PC-3 (cell line): Measurements from ENCODE around the gene SLC6A3. TPM values are rescaled to one million over a fixed set of nuclear protein-coding genes. Genes with fewer than 3 reads are reported as not detected.

Experiments
- ATAC-seq: fragments of 200-7000 bp; cut with Tn5 transposase; 2 replicates; pipeline ENCODE4 v1.9.1; 2020; ENCODE audit warnings: mild to moderate bottlenecking, moderate library complexity
- BruUV-seq: library from RNA; stranded (reverse); fragments of 400-500 nt; replicated peaks from 2 replicates; lab custom pipeline; 2021; lab: Mats Ljungman, UMichigan
- CTCF ChIA-PET: fragments of 300-600 bp; sonication (Branson Sonifier 250); formaldehyde crosslinking; loops from one replicate; lab custom pipeline; 2022; ENCODE audit warnings: antibody characterized with exemption; lab: Charles Lee
- POLR2A ChIA-PET: fragments of 300-600 bp; sonication (Branson Sonifier 250); formaldehyde crosslinking; loops from one replicate; lab custom pipeline; 2022; ENCODE audit warnings: antibody characterized with exemption; ENCODE audit not compliant: unreplicated experiment; lab: Charles Lee
- DNase-seq: peaks from one replicate; pipeline ENCODE4 v3.0.0-alpha.2; 2015
- H2AFZ ChIP-seq: fragments of 300-600 bp; sonication (generic); 2 replicates; pipeline ENCODE4 v1.6.0; 2016; ENCODE audit warnings: antibody characterized with exemption, low read length
- H3F3A ChIP-seq: fragments of 300-600 bp; sonication (generic); one replicate; pipeline ENCODE4 v1.6.0; 2017; ENCODE audit warnings: antibody characterized with exemption, low read length, control low read depth, mild to moderate bottlenecking; ENCODE audit not compliant: unreplicated experiment
- H3K27ac ChIP-seq: fragments of 300-600 bp; sonication (generic); 2 replicates; pipeline ENCODE4 v1.5.1; 2016; ENCODE audit warnings: mild to moderate bottlenecking, low read length
- H3K27me3 ChIP-seq: fragments of 300-600 bp; sonication (generic); 2 replicates; pipeline ENCODE4 v1.6.1; 2016; ENCODE audit warnings: low read length, mixed read lengths
- H3K36me3 ChIP-seq: fragments of 300-600 bp; sonication (generic); 2 replicates; pipeline ENCODE4 v1.6.1; 2016; ENCODE audit warnings: low read depth, mixed run types, low read length, mixed read lengths
- H3K4me1 ChIP-seq: fragments of 300-600 bp; sonication (generic); 2 replicates; pipeline ENCODE4 v1.5.1; 2016; ENCODE audit warnings: low read length; ENCODE audit not compliant: insufficient read depth
- H3K4me2 ChIP-seq: fragments of 300-600 bp; sonication (generic); 2 replicates; pipeline ENCODE4 v1.6.0; 2016; ENCODE audit warnings: low read length
- H3K4me3 ChIP-seq: fragments of 300-600 bp; sonication (generic); 2 replicates; pipeline ENCODE4 v1.5.1; 2016; ENCODE audit warnings: mild to moderate bottlenecking, low read length, mixed read lengths
- H3K79me2 ChIP-seq: fragments of 300-600 bp; sonication (generic); 2 replicates; pipeline ENCODE4 v1.6.1; 2017; ENCODE audit warnings: low read length, mixed read lengths
- H3K9ac ChIP-seq: fragments of 300-600 bp; sonication (generic); 2 replicates; pipeline ENCODE4 v1.6.0; 2016; ENCODE audit warnings: mild to moderate bottlenecking, low read length
- H3K9me2 ChIP-seq: fragments of 300-600 bp; sonication (generic); replicated peaks from 2 replicates; pipeline ENCODE4 v1.6.1; 2016; ENCODE audit warnings: mixed run types, low read length, mixed read lengths
- H3K9me3 ChIP-seq: fragments of 300-600 bp; sonication (generic); 2 replicates; pipeline ENCODE4 v1.6.1; 2016; ENCODE audit warnings: low read length, mixed read lengths
- H4K20me1 ChIP-seq: fragments of 300-600 bp; sonication (generic); 2 replicates; pipeline ENCODE4 v1.6.1; 2016; ENCODE audit warnings: low read length, mixed read lengths
- EZH2 ChIP-seq: fragments of 300-600 bp; sonication (generic); IDR thresholded peaks from one replicate; pipeline ENCODE4 v1.6.1; 2017; ENCODE audit warnings: antibody characterized with exemption, mild to moderate bottlenecking, low read length; ENCODE audit not compliant: unreplicated experiment
- EZH2phosphoT487 ChIP-seq: fragments of 300-600 bp; sonication (generic); IDR thresholded peaks from 2 replicates; pipeline ENCODE4 v1.6.1; 2018; ENCODE audit warnings: mild to moderate bottlenecking, antibody characterized with exemption, low read length, borderline replicate concordance
- intact Hi-C: fragments of 100-400 bp; cut with micrococcal nuclease; formaldehyde crosslinking; loops from 2 replicates; pipeline ENCODE4 v1.9.0; 2023
- total RNA-seq: library from RNA; depleted of rRNA; stranded (reverse); fragments of >200 nt; gene quantifications from 2 replicates; pipeline ENCODE4 v1.2.3, GENCODE V29; 2014
- TF ChIP-seq, protein P1 (sequence below): fragments of 300-600 bp; sonication (generic); conservative IDR thresholded peaks from 2 replicates; pipeline ENCODE4 v1.5.1; 2017; ENCODE audit warnings: antibody characterized with exemption, low read depth, mild to moderate bottlenecking, low read length

The SLC6A3 gene
- total RNA-seq, 1 experiment from 2014 or later, result not detected

DNA sequence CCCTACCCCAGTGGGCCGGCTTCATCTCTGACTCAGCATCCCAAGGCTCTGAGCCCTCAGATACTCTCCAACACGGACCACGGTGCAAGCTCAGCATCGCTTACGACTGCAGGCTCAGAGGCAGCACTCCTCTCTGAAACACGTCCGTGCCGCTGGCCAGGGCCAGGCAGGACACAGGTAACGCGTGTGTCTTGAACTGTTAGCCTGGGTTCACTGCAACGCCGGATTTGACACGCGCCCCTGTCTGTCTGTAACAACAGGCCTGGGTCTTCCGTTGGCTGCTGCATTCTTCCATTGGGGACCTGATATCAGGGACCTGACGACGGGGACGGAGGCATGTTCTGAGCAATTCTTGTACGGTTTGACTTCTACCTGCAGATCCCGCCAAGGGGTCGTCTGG is 6.4 kb downstream of the SLC6A3 start:
- Histone ChIP-seq H3K27me3 (peaks cover 22% of the 10 kb centered on the region; the same call in 1 of the 2 replicates), H2AFZ (no peak overlapping the region), H4K20me1 (no peaks in the 10 kb centered on the region), H3K79me2 (no peaks in the 10 kb centered on the region), H3K27ac (no peak overlapping the region), H3K9me3 (no peaks in the 10 kb centered on the region), H3K9me2 (no peaks in the 10 kb centered on the region), H3K4me2 (no peak overlapping the region), H3K36me3 (no peaks in the 10 kb centered on the region), H3F3A (no peaks in the 10 kb centered on the region), H3K4me1 (peaks cover 4% of the 10 kb centered on the region; the same call in 1 of the 2 replicates), H3K4me3 (no peak overlapping the region), H3K9ac (no peak overlapping the region)
- intact Hi-C loops, result no loop called here
- DNase-seq (no peak), ATAC-seq (no peak)
- POLR2A ChIA-PET, result no interaction called here
- TF ChIP-seq EZH2phosphoT487 (no peak), EZH2 (no peak)
- TF ChIP-seq, protein P1, sequence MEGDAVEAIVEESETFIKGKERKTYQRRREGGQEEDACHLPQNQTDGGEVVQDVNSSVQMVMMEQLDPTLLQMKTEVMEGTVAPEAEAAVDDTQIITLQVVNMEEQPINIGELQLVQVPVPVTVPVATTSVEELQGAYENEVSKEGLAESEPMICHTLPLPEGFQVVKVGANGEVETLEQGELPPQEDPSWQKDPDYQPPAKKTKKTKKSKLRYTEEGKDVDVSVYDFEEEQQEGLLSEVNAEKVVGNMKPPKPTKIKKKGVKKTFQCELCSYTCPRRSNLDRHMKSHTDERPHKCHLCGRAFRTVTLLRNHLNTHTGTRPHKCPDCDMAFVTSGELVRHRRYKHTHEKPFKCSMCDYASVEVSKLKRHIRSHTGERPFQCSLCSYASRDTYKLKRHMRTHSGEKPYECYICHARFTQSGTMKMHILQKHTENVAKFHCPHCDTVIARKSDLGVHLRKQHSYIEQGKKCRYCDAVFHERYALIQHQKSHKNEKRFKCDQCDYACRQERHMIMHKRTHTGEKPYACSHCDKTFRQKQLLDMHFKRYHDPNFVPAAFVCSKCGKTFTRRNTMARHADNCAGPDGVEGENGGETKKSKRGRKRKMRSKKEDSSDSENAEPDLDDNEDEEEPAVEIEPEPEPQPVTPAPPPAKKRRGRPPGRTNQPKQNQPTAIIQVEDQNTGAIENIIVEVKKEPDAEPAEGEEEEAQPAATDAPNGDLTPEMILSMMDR, result no peak
- CTCF ChIA-PET, result no interaction called here
- BruUV-seq, result no TSS peak

DNA sequence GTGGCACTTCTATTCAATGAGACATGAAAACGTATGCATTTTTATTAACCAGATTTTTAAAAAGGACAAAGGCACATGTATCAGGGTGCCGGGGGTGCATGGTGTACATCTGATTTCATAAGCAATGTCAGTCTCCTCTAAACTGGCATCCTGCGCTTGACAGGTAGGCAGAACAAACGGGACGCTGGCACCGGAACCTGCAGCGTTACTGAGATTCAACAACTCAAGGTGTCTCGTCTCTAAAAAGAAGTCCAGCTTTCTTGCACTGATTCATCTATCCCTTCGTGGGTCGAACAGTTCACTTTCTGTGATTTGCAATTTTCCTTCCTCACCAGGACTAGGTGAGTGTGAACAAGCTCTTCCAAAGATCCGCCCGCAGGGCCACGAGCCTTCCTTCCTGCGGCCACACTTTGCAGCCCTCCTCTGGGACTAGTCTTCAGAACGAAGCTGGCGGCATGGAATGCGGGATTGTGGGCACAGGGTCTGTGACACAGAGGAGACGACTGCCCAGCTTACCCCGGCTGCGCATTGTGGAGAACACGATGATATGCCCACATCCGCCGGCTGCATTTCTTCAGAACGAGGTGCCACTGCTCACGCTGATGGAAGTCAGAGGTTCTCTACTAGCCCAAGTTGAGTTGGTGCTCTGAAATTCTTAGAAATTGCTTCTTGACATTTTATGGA is 7.2 kb downstream of the SLC6A3 start:
- Histone ChIP-seq H2AFZ (no peak overlapping the region), H3K4me1 (peaks cover 4% of the 10 kb centered on the region; the same call in 1 of the 2 replicates), H3K27ac (no peak overlapping the region), H3K4me3 (no peak overlapping the region), H4K20me1 (no peaks in the 10 kb centered on the region), H3K27me3 (peaks cover 14% of the 10 kb centered on the region; the same call in 1 of the 2 replicates), H3K36me3 (no peaks in the 10 kb centered on the region), H3K9ac (no peak overlapping the region), H3K79me2 (no peaks in the 10 kb centered on the region), H3F3A (no peaks in the 10 kb centered on the region), H3K9me3 (no peaks in the 10 kb centered on the region), H3K4me2 (no peak overlapping the region), H3K9me2 (no peaks in the 10 kb centered on the region)
- TF ChIP-seq EZH2phosphoT487, result no peak
- no peak for TF ChIP-seq EZH2
- TF ChIP-seq, protein P1, result no peak
- ChIA-PET CTCF (no interaction called here), POLR2A (no interaction called here)
- ATAC-seq, result no peak
- DNase-seq, result no peak
- BruUV-seq, result no TSS peak
- intact Hi-C loops, result no loop called here

DNA sequence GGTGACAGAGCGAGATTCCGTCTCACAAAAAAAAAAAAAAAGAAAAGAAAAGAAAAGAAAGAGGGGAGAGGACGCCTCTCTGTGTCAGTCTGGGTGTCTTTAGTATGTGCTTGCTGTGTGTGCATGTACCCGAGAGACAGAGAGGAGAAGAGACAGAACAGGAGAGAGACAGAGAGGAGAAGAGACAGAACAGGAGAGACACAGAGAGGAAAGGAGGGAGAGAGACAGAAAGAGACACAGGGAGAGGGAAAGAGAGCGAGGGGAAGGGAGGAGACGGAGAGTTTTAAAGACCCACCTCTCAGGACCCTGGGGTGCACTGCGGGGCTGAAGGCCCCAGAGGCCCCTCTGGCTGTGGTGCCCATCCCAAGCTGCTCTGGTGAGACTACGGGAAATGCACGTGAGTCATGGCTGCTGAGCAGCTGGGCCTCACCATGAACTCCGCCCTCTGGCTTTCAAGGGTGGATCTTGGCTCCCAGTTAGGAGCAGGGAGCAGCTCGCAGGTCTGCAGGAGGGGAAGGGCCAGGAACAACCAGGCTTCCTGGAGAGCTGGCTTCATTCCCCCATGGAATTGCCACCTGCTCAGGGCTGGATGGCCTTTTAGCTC is 7.9 kb downstream of the SLC6A3 start:
- ChIA-PET POLR2A (no interaction called here), CTCF (no interaction called here)
- ATAC-seq (peak; percentile 80), DNase-seq (peak; percentile 35)
- H3K4me1 ChIP-seq, result peaks cover 4% of the 10 kb centered on the region; the same call in 1 of the 2 replicates
- no peaks in the 10 kb centered on the region for H4K20me1 ChIP-seq
- no peak overlapping the region for H2AFZ ChIP-seq
- H3K4me2 ChIP-seq, result no peak overlapping the region
- H3K9me3 ChIP-seq, result no peaks in the 10 kb centered on the region
- H3K9me2 ChIP-seq, result no peaks in the 10 kb centered on the region
- H3K27me3 ChIP-seq, result peaks cover 10% of the 10 kb centered on the region; the same call in 1 of the 2 replicates
- no peaks in the 10 kb centered on the region for H3K36me3 ChIP-seq
- no peak overlapping the region for H3K27ac ChIP-seq
- H3K4me3 ChIP-seq, result no peak overlapping the region
- no TSS peak for BruUV-seq
- no peaks in the 10 kb centered on the region for H3K79me2 ChIP-seq
- TF ChIP-seq, protein P1, result no peak
- TF ChIP-seq EZH2phosphoT487, result no peak
- TF ChIP-seq EZH2, result no peak
- no peaks in the 10 kb centered on the region for H3F3A ChIP-seq
- H3K9ac ChIP-seq, result no peak overlapping the region
- intact Hi-C loops, result no loop called here
